ENCODE measurements around the gene DLL3.
A peak's percentile ranks its signal among the peaks of the same experiment; 100 is the strongest.

DLL3 gene

GRCh38 chr19:39516270-39516669 lies 17.5 kb downstream of the DLL3 start:
- DNase-seq (ENCODE audit: low read depth in 3 of 3, low spot score in 1 of 3), result no peak

- no peak for DNase-seq (ENCODE audit: low read depth in 3 of 3, low spot score in 1 of 3)
These were observed 18.7 kb downstream of the DLL3 start for GRCh38 chr19:39517432-39517831.

GRCh38 chr19:39518458-39518857 lies 19.7 kb downstream of the DLL3 start:
- DNase-seq (ENCODE audit: low read depth in 3 of 3, low spot score in 1 of 3), result no peak

- no peak for DNase-seq (ENCODE audit: low read depth in 3 of 3, low spot score in 1 of 3)
These were observed 20.2 kb downstream of the DLL3 start for GRCh38 chr19:39518975-39519374.

- DNase-seq (ENCODE audit: low read depth in 3 of 3, low spot score in 1 of 3), result no peak
These were observed 22.1 kb downstream of the DLL3 start for GRCh38 chr19:39520541-39521484.

- no peak for DNase-seq (ENCODE audit: low read depth in 3 of 3, low spot score in 1 of 3)
These were observed 25.7 kb downstream of the DLL3 start for GRCh38 chr19:39524495-39524894.

- DNase-seq (ENCODE audit: low read depth in 3 of 3, low spot score in 1 of 3), result no peak
These were observed 26.5 kb downstream of the DLL3 start for GRCh38 chr19:39525205-39525604.

GRCh38 chr19:39531834-39532232 lies 33.1 kb downstream of the DLL3 start:
- no peak for DNase-seq (ENCODE audit: low read depth in 3 of 3, low spot score in 1 of 3)

- peak; percentile 88 to 95 (median 92) for DNase-seq (ENCODE audit: low read depth in 3 of 3, low spot score in 1 of 3)
These were observed 33.7 kb downstream of the DLL3 start, which contains the start of gene EID2B for GRCh38 chr19:39532233-39533002. Gene EID2B (minus strand): TSS chr19:39532852. CDS start chr19:39532802, 50 bp downstream.

GRCh38 chr19:39533003-39533512 lies 34.3 kb downstream of the DLL3 start:
- no peak for DNase-seq (ENCODE audit: low read depth in 3 of 3, low spot score in 1 of 3)

- DNase-seq (ENCODE audit: low read depth in 3 of 3, low spot score in 1 of 3), result no peak
These were observed 35.0 kb downstream of the DLL3 start for GRCh38 chr19:39533791-39534190.

- no peak for DNase-seq (ENCODE audit: low read depth in 3 of 3, low spot score in 1 of 3)
These were observed 40.4 kb downstream of the DLL3 start for GRCh38 chr19:39539165-39539517.

- peak; percentile 86 to 93 (median 92) for DNase-seq (ENCODE audit: low read depth in 3 of 3, low spot score in 1 of 3)
These were observed 41.0 kb downstream of the DLL3 start, which contains the start of gene EID2 for GRCh38 chr19:39539518-39540332. Gene EID2 (minus strand): TSS chr19:39540161. CDS start chr19:39540079, 82 bp downstream.

- DNase-seq (ENCODE audit: low read depth in 3 of 3, low spot score in 1 of 3), result no peak
These were observed 41.6 kb downstream of the DLL3 start for GRCh38 chr19:39540333-39540673.

GRCh38 chr19:39542206-39542605 lies 43.5 kb downstream of the DLL3 start:
- no peak for DNase-seq (ENCODE audit: low read depth in 3 of 3, low spot score in 1 of 3)

- DNase-seq (ENCODE audit: low read depth in 3 of 3, low spot score in 1 of 3), result no peak
These were observed 44.7 kb downstream of the DLL3 start for GRCh38 chr19:39543477-39543857.

- DNase-seq (ENCODE audit: low read depth in 3 of 3, low spot score in 1 of 3), result no peak
These were observed 45.6 kb downstream of the DLL3 start for GRCh38 chr19:39544226-39544903.

- DNase-seq (ENCODE audit: low read depth in 3 of 3, low spot score in 1 of 3), result no peak
These were observed 46.2 kb downstream of the DLL3 start for GRCh38 chr19:39544911-39545310.

GRCh38 chr19:39546599-39546998 lies 47.9 kb downstream of the DLL3 start:
- DNase-seq (ENCODE audit: low read depth in 3 of 3, low spot score in 1 of 3), result no peak

- DNase-seq (ENCODE audit: low read depth in 3 of 3, low spot score in 1 of 3), result no peak
These were observed 51.5 kb downstream of the DLL3 start for GRCh38 chr19:39550197-39550596.
